HL-60 (cell line): ENCODE results near the gene ZNF469.

Source experiments
- DNase-seq, 2 experiments: peaks; one replicate each; pipeline ENCODE4 v3.0.0-alpha.2; 2010 to 2020; ENCODE audit warnings: low read depth in 1 of 2, low spot score in 1 of 2
- H3K27ac ChIP-seq: fragments of 250-450 bp; sonication (Bioruptor Pico); replicated peaks from 2 replicates; pipeline ENCODE4 v1.5.1; 2020; ENCODE audit warnings: mild to moderate bottlenecking, moderate library complexity
- H3K27me3 ChIP-seq: fragments of 250-450 bp; sonication (Bioruptor Pico); 2 replicates; pipeline ENCODE4 v1.5.1; 2021; ENCODE audit warnings: mild to moderate bottlenecking, moderate library complexity; ENCODE audit not compliant: insufficient read depth, poor library complexity, severe bottlenecking
- H3K4me3 ChIP-seq: replicated peaks from 2 replicates; pipeline ENCODE4 v1.5.1; 2011; ENCODE audit warnings: mild to moderate bottlenecking, control low read depth, low read length; ENCODE audit not compliant: insufficient read depth
- GABPA ChIP-seq: IDR thresholded peaks from 2 replicates; pipeline ENCODE4 v1.6.1; 2012; ENCODE audit warnings: low read depth
- POLR2AphosphoS5 ChIP-seq: IDR thresholded peaks from 2 replicates; pipeline ENCODE4 v1.6.1; 2012; ENCODE audit warnings: low read depth
- SPI1 ChIP-seq: IDR thresholded peaks from 2 replicates; pipeline ENCODE4 v1.6.1; 2012; ENCODE audit warnings: low read depth, mild to moderate bottlenecking, borderline replicate concordance
- TF ChIP-seq, protein P1 (sequence below): IDR thresholded peaks from one replicate; pipeline ENCODE4 v1.5.1; 2011; ENCODE audit warnings: low read length, control low read depth, inconsistent platforms; ENCODE audit not compliant: insufficient read depth
- TF ChIP-seq, protein P2 (sequence below): IDR thresholded peaks from 2 replicates; pipeline ENCODE4 v1.6.1; 2012; ENCODE audit warnings: low read depth; ENCODE audit not compliant: insufficient replicate concordance

The ZNF469 gene

DNA sequence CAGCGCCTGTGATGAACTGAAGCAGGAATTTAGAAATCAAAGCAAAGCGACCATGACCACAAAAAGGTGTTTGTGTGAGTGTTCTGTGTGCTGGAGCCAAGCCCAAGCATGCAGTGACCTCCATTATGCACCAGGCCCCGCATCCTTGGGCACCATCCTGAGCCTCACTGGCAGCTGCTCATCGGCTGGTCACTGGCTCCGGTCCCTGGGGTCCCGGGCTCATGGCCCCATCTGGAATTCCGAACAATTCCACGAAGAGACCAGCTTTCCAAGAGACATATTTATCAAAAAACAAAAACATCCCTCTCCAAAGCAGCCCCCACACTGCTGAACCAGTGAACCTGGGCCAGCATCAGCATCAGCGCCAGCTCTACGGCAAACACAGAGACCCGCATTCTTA is 15.2 kb upstream of the ZNF469 start:
- DNase-seq: no peak
- Histone ChIP-seq H3K27me3 (no peaks in the 10 kb centered on the region), H3K4me3 (no peak overlapping the region), H3K27ac (no peak overlapping the region)
- TF ChIP-seq, protein P1, sequence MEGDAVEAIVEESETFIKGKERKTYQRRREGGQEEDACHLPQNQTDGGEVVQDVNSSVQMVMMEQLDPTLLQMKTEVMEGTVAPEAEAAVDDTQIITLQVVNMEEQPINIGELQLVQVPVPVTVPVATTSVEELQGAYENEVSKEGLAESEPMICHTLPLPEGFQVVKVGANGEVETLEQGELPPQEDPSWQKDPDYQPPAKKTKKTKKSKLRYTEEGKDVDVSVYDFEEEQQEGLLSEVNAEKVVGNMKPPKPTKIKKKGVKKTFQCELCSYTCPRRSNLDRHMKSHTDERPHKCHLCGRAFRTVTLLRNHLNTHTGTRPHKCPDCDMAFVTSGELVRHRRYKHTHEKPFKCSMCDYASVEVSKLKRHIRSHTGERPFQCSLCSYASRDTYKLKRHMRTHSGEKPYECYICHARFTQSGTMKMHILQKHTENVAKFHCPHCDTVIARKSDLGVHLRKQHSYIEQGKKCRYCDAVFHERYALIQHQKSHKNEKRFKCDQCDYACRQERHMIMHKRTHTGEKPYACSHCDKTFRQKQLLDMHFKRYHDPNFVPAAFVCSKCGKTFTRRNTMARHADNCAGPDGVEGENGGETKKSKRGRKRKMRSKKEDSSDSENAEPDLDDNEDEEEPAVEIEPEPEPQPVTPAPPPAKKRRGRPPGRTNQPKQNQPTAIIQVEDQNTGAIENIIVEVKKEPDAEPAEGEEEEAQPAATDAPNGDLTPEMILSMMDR: no peak
- TF ChIP-seq GABPA (no peak), POLR2AphosphoS5 (no peak), SPI1 (no peak)
- TF ChIP-seq, protein P2, sequence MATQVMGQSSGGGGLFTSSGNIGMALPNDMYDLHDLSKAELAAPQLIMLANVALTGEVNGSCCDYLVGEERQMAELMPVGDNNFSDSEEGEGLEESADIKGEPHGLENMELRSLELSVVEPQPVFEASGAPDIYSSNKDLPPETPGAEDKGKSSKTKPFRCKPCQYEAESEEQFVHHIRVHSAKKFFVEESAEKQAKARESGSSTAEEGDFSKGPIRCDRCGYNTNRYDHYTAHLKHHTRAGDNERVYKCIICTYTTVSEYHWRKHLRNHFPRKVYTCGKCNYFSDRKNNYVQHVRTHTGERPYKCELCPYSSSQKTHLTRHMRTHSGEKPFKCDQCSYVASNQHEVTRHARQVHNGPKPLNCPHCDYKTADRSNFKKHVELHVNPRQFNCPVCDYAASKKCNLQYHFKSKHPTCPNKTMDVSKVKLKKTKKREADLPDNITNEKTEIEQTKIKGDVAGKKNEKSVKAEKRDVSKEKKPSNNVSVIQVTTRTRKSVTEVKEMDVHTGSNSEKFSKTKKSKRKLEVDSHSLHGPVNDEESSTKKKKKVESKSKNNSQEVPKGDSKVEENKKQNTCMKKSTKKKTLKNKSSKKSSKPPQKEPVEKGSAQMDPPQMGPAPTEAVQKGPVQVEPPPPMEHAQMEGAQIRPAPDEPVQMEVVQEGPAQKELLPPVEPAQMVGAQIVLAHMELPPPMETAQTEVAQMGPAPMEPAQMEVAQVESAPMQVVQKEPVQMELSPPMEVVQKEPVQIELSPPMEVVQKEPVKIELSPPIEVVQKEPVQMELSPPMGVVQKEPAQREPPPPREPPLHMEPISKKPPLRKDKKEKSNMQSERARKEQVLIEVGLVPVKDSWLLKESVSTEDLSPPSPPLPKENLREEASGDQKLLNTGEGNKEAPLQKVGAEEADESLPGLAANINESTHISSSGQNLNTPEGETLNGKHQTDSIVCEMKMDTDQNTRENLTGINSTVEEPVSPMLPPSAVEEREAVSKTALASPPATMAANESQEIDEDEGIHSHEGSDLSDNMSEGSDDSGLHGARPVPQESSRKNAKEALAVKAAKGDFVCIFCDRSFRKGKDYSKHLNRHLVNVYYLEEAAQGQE: no peak

DNA sequence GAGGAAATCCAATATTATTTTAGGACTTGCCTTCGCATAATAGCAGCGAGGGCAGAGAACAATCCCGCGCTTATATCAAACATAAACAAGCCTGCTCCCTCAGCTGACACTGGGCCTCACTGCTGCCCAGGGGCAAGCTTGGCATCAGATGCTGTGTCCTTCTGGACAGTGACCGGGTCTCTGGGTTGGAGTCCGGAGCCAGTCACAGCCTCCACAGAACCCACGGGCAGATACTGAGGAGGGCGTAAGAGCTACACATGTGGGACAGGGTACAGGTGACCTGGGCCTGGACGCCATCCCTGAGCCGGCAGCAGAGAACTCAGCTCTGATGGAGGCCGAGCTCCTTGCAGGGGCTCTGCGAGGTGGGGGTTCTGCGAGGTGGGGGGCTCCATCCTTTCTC is 14.7 kb upstream of the ZNF469 start:
- DNase-seq: no peak
- TF ChIP-seq, protein P1: no peak
- TF ChIP-seq, protein P2: no peak
- TF ChIP-seq POLR2AphosphoS5: no peak
- TF ChIP-seq SPI1: no peak
- no peak for TF ChIP-seq GABPA
- Histone ChIP-seq H3K27me3 (no peaks in the 10 kb centered on the region), H3K4me3 (no peak overlapping the region), H3K27ac (no peak overlapping the region)

DNA sequence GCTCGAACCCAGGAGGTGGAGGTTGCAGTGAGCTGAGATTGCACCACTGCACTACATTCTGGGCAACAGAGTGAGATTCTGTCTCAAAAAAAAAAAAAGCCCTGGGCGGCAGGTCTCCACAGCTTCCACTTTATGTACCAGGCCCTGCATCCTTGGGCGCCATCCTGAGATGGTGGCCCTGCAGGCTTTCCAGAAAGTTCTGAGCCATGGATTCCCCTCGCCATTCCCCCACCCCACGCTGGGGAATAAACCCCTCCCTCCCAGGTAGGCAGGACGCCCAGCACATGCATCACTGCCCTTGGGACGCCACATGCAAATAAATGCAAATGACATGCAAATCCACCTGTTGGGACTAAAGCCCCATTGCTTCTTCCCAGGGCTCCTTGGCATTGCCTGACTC is 13.8 kb upstream of the ZNF469 start:
- Histone ChIP-seq H3K27ac (no peak overlapping the region), H3K4me3 (no peak overlapping the region), H3K27me3 (no peaks in the 10 kb centered on the region)
- no peak for DNase-seq
- TF ChIP-seq POLR2AphosphoS5 (no peak), SPI1 (no peak), GABPA (no peak)
- TF ChIP-seq, protein P1: no peak
- TF ChIP-seq, protein P2: no peak
